ENCODE data around the gene ADIPOQ.
"Not testable (repeated sequence)": the region's sequence is repeated elsewhere in the genome, so short reads cannot be mapped to it uniquely, and the experiment has no call there.

ADIPOQ gene

DNA sequence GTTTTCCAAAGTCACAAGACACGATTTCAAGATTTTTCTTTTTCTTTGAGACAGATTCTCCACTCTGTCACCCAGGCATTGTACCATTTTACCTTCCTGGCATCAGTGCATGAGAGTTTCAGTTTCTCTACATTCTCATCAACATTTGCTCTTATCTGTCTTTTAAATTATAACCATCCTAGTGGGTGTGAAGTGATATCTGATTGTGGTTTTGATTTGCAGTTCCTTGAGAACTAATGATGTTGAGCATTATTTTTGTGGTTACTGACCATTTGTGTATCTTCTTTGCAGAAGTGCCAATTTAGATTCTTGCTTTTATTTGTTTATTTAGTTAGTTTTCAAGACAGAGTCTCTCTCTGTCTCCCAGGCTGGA, 41.2 kb downstream of the ADIPOQ start:
- TF ChIP-seq ZNF114 (tag by site-specific recombination; IDR thresholded peaks at IDR 0.05), result no peak
- H3K4me3 ChIP-seq (ENCODE audit: low read depth, low read length), result no peak overlapping the region
- H3K27ac ChIP-seq (ENCODE audit: extremely low read depth, low read depth, low read length), result no peak overlapping the region
- CTCF ChIA-PET, result no interaction called here
- no peaks in the 10 kb centered on the region for H3K9me3 ChIP-seq (ENCODE audit: control insufficient read depth, insufficient read depth, low read depth, low read length)
- H3K4me1 ChIP-seq (ENCODE audit: control insufficient read depth, insufficient read depth, low read length), result no peaks in the 10 kb centered on the region
- no peaks in the 10 kb centered on the region for H3K36me3 ChIP-seq (ENCODE audit: control insufficient read depth in 2 of 2, insufficient read depth in 1 of 2, low read length in 2 of 2)
- POLR2A ChIA-PET, result no interaction called here

DNA sequence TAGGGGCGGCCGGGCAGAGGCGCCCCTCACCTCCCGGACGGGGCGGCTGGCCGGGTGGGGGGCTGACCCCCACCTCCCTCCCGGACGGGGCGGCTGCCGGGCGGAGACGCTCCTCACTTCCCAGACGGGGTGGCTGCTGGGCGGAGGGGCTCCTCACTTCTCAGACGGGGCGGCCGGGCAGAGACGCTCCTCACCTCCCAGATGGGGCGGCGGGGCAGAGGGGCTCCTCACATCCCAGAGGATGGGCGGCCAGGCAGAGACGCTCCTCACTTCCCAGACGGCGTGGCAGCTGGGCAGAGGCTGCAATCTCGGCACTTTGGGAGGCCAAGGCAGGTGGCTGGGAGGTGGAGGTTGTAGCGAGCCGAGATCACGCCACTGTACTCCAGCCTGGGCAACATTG, 42.4 kb downstream of the ADIPOQ start:
- H3K9me3 ChIP-seq (ENCODE audit: control insufficient read depth, insufficient read depth, low read depth, low read length); H3K4me3 ChIP-seq (ENCODE audit: low read depth, low read length); H3K36me3 ChIP-seq (ENCODE audit: control insufficient read depth in 2 of 2, insufficient read depth in 1 of 2, low read length in 2 of 2); POLR2A ChIA-PET; CTCF ChIA-PET; H3K27ac ChIP-seq (ENCODE audit: extremely low read depth, low read depth, low read length); H3K4me1 ChIP-seq (ENCODE audit: control insufficient read depth, insufficient read depth, low read length): not testable (repeated sequence)

DNA sequence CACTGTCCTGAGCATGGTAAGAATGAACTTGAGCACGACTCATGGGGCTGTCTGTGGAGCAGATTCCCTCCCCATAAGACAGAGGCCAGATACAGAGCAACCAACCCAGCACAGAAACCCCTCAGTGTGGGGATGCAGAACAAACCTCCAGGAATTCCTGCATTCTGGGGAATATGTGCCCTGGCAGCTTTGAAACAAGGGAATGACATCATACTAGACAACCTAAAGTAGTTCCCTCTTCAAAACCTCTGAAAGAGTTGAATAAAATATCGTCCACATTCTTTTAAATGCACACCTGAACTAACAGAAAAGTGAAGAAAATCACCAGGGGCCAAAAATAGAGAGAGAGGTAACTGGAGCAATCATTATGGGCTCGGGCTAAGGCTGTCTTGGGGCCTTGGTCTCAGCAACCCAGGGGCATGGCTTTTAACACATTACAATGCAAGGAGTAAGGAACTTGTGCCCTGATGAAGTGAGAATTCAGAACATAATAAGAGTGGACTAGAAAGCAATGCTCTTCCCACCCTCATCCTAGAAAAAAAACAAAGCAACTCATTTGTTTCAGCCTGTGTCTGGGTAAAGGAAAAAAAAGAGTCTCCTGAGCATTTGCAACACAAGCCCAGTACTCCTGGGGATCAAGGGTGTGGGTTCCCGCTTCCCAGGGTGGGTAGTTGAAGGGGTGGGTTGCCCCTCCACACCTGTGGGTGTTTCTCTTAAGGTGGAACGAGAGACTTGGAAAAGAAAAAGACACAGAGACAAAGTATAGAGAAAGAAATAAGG, 43.9 kb downstream of the ADIPOQ start:
- CTCF ChIA-PET, result no interaction called here
- POLR2A ChIA-PET, result no interaction called here
- Histone ChIP-seq H3K36me3 (ENCODE audit: control insufficient read depth in 2 of 2, insufficient read depth in 1 of 2, low read length in 2 of 2) (no peaks in the 10 kb centered on the region), H3K9me3 (ENCODE audit: control insufficient read depth, insufficient read depth, low read depth, low read length) (no peaks in the 10 kb centered on the region), H3K27ac (ENCODE audit: extremely low read depth, low read depth, low read length) (no peak overlapping the region), H3K4me3 (ENCODE audit: low read depth, low read length) (no peak overlapping the region), H3K4me1 (ENCODE audit: control insufficient read depth, insufficient read depth, low read length) (no peaks in the 10 kb centered on the region)
- no peak for TF ChIP-seq ZNF223 (tag by site-specific recombination; IDR thresholded peaks at IDR 0.05)
- TF ChIP-seq, protein P1, sequence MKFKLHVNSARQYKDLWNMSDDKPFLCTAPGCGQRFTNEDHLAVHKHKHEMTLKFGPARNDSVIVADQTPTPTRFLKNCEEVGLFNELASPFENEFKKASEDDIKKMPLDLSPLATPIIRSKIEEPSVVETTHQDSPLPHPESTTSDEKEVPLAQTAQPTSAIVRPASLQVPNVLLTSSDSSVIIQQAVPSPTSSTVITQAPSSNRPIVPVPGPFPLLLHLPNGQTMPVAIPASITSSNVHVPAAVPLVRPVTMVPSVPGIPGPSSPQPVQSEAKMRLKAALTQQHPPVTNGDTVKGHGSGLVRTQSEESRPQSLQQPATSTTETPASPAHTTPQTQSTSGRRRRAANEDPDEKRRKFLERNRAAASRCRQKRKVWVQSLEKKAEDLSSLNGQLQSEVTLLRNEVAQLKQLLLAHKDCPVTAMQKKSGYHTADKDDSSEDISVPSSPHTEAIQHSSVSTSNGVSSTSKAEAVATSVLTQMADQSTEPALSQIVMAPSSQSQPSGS (tag by site-specific recombination; IDR thresholded peaks at IDR 0.05; ENCODE audit: low read depth), result 0 out of 2 replicates have a peak, but pooled peaks have one; percentile 4
- TF ChIP-seq, protein P2, sequence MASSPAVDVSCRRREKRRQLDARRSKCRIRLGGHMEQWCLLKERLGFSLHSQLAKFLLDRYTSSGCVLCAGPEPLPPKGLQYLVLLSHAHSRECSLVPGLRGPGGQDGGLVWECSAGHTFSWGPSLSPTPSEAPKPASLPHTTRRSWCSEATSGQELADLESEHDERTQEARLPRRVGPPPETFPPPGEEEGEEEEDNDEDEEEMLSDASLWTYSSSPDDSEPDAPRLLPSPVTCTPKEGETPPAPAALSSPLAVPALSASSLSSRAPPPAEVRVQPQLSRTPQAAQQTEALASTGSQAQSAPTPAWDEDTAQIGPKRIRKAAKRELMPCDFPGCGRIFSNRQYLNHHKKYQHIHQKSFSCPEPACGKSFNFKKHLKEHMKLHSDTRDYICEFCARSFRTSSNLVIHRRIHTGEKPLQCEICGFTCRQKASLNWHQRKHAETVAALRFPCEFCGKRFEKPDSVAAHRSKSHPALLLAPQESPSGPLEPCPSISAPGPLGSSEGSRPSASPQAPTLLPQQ (tag by site-specific recombination; IDR thresholded peaks at IDR 0.05), result no peak
- TF ChIP-seq, protein P3, sequence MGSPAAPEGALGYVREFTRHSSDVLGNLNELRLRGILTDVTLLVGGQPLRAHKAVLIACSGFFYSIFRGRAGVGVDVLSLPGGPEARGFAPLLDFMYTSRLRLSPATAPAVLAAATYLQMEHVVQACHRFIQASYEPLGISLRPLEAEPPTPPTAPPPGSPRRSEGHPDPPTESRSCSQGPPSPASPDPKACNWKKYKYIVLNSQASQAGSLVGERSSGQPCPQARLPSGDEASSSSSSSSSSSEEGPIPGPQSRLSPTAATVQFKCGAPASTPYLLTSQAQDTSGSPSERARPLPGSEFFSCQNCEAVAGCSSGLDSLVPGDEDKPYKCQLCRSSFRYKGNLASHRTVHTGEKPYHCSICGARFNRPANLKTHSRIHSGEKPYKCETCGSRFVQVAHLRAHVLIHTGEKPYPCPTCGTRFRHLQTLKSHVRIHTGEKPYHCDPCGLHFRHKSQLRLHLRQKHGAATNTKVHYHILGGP (tag by site-specific recombination; IDR thresholded peaks at IDR 0.05), result no peak

DNA sequence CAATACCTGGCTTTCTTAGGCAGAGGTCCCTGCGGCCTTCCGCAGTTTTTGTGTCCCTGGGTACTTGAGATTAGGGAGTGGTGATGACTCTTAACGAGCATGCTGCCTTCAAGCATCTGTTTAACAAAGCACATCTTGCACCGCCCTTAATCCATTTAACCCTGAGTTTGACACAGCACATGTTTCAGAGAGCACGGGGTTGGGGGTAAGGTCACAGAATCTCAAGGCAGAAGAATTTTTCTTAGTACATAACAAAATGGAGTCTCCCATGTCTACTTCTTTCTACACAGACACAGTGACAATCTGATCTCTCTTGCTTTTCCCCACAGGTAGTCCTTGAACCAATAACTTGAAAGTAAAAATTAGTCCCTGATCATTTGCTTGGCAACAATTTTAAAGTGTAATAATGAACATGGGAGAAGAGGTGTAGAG, 45.0 kb downstream of the ADIPOQ start:
- H3K4me3 ChIP-seq (ENCODE audit: low read depth, low read length); H3K4me1 ChIP-seq (ENCODE audit: control insufficient read depth, insufficient read depth, low read length); H3K36me3 ChIP-seq (ENCODE audit: control insufficient read depth in 2 of 2, insufficient read depth in 1 of 2, low read length in 2 of 2); H3K27ac ChIP-seq (ENCODE audit: extremely low read depth, low read depth, low read length); CTCF ChIA-PET; H3K9me3 ChIP-seq (ENCODE audit: control insufficient read depth, insufficient read depth, low read depth, low read length); POLR2A ChIA-PET: not testable (repeated sequence)

DNA sequence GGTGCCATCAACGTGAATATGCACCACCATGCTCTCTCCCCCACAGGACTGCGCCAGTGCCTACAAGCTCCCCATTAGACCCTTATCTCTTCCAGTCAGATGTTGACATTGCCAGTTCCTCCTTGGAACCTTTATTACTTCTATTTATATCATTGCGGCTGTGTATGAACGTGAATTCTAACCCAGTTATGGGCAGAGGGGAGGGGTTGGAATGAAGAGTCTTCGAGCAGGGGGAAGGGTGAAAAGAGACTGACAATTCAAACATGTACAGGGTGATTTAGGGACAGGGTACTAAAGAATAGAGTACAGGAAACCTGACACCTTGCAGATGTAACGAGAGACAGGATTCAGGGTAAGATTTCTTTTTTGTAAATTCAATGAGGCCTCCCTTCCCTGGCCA, 46.1 kb downstream of the ADIPOQ start:
- ChIA-PET CTCF (no interaction called here), POLR2A (no interaction called here)
- H3K36me3 ChIP-seq (ENCODE audit: control insufficient read depth in 2 of 2, insufficient read depth in 1 of 2, low read length in 2 of 2), result no peaks in the 10 kb centered on the region
- no peak overlapping the region for H3K4me3 ChIP-seq (ENCODE audit: low read depth, low read length)
- H3K27ac ChIP-seq (ENCODE audit: extremely low read depth, low read depth, low read length), result no peak overlapping the region
- H3K9me3 ChIP-seq (ENCODE audit: control insufficient read depth, insufficient read depth, low read depth, low read length), result no peaks in the 10 kb centered on the region
- H3K4me1 ChIP-seq (ENCODE audit: control insufficient read depth, insufficient read depth, low read length), result no peaks in the 10 kb centered on the region
- peak; percentile 59 for TF ChIP-seq ZBTB48 (tag by site-specific recombination; IDR thresholded peaks at IDR 0.05)
- no peak for TF ChIP-seq ZNF670 (tag by site-specific recombination; IDR thresholded peaks at IDR 0.05; ENCODE audit: low read depth)
- TF ChIP-seq, protein P4, sequence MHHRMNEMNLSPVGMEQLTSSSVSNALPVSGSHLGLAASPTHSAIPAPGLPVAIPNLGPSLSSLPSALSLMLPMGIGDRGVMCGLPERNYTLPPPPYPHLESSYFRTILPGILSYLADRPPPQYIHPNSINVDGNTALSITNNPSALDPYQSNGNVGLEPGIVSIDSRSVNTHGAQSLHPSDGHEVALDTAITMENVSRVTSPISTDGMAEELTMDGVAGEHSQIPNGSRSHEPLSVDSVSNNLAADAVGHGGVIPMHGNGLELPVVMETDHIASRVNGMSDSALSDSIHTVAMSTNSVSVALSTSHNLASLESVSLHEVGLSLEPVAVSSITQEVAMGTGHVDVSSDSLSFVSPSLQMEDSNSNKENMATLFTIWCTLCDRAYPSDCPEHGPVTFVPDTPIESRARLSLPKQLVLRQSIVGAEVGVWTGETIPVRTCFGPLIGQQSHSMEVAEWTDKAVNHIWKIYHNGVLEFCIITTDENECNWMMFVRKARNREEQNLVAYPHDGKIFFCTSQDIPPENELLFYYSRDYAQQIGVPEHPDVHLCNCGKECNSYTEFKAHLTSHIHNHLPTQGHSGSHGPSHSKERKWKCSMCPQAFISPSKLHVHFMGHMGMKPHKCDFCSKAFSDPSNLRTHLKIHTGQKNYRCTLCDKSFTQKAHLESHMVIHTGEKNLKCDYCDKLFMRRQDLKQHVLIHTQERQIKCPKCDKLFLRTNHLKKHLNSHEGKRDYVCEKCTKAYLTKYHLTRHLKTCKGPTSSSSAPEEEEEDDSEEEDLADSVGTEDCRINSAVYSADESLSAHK (tag by site-specific recombination; IDR thresholded peaks at IDR 0.05), result 0 out of 2 replicates have a peak, but pooled peaks have one; percentile 17
- no peak for TF ChIP-seq ZNF664 (tag by site-specific recombination; IDR thresholded peaks at IDR 0.05)
- TF ChIP-seq ZNF311 (tag by site-specific recombination; IDR thresholded peaks at IDR 0.05; ENCODE audit: borderline replicate concordance), result no peak
- TF ChIP-seq, protein P5, sequence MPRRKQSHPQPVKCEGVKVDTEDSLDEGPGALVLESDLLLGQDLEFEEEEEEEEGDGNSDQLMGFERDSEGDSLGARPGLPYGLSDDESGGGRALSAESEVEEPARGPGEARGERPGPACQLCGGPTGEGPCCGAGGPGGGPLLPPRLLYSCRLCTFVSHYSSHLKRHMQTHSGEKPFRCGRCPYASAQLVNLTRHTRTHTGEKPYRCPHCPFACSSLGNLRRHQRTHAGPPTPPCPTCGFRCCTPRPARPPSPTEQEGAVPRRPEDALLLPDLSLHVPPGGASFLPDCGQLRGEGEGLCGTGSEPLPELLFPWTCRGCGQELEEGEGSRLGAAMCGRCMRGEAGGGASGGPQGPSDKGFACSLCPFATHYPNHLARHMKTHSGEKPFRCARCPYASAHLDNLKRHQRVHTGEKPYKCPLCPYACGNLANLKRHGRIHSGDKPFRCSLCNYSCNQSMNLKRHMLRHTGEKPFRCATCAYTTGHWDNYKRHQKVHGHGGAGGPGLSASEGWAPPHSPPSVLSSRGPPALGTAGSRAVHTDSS (tag by site-specific recombination; IDR thresholded peaks at IDR 0.05), result no peak
- no peak for TF ChIP-seq BCL11A (tag by site-specific recombination; IDR thresholded peaks at IDR 0.05; ENCODE audit: low read depth)

All from HEK293 (cell line).